NCI-H82 treated with DMSO at 0.1 percent for 48 hours (cell line): ENCODE measurements around the gene MLXIP.

Source experiments
- DNase-seq: peaks from one replicate; lab custom pipeline; 2025; ENCODE audit not compliant: unreplicated experiment; lab: John Stamatoyannopoulos, UW

Gene MLXIP

GRCh38 chr12:122124370-122124769 is 45.8 kb downstream of the MLXIP start:
- no peak for DNase-seq

GRCh38 chr12:122125452-122126341 is 47.1 kb downstream of the MLXIP start:
- no peak for DNase-seq

- DNase-seq: no peak
Measured at GRCh38 chr12:122126342-122126635, 47.7 kb downstream of the MLXIP start.

- DNase-seq: no peak
Measured at GRCh38 chr12:122126713-122127597, 48.4 kb downstream of the MLXIP start.

- no peak for DNase-seq
Measured at GRCh38 chr12:122127839-122128238, 49.3 kb downstream of the MLXIP start.

GRCh38 chr12:122128481-122128880 is 49.9 kb downstream of the MLXIP start:
- DNase-seq: no peak

- DNase-seq: no peak
Measured at GRCh38 chr12:122129131-122129530, 50.6 kb downstream of the MLXIP start.

GRCh38 chr12:122130150-122130549 is 51.6 kb downstream of the MLXIP start:
- DNase-seq: no peak

GRCh38 chr12:122133192-122133950 is 54.8 kb downstream of the MLXIP start:
- no peak for DNase-seq

GRCh38 chr12:122135437-122136031 is 57.0 kb downstream of the MLXIP start:
- DNase-seq: no peak

GRCh38 chr12:122137229-122137628 is 58.7 kb downstream of the MLXIP start:
- no peak for DNase-seq

- DNase-seq: no peak
Measured at GRCh38 chr12:122137681-122138080, 59.1 kb downstream of the MLXIP start.

GRCh38 chr12:122138181-122138580 is 59.6 kb downstream of the MLXIP start:
- DNase-seq: no peak

GRCh38 chr12:122138616-122139015 is 60.1 kb downstream of the MLXIP start:
- no peak for DNase-seq

- DNase-seq: no peak
Measured at GRCh38 chr12:122139266-122139665, 60.7 kb downstream of the MLXIP start.

GRCh38 chr12:122139941-122140340 is 61.4 kb downstream of the MLXIP start:
- no peak for DNase-seq

- DNase-seq: no peak
Measured at GRCh38 chr12:122140467-122141257, 62.1 kb downstream of the MLXIP start.

GRCh38 chr12:122141911-122142725 is 63.6 kb downstream of the MLXIP start:
- no peak for DNase-seq

GRCh38 chr12:122142857-122143256 is 64.3 kb downstream of the MLXIP start:
- DNase-seq: no peak
